ENCODE measurements around the gene ZNF423. TPM values are rescaled to one million over a fixed set of nuclear protein-coding genes. Genes with fewer than 3 reads are reported as not detected.

Gene ZNF423
- total and polyA plus RNA-seq, 2 experiments from 2014 or later: 14.9 to 41.8 TPM

DNA sequence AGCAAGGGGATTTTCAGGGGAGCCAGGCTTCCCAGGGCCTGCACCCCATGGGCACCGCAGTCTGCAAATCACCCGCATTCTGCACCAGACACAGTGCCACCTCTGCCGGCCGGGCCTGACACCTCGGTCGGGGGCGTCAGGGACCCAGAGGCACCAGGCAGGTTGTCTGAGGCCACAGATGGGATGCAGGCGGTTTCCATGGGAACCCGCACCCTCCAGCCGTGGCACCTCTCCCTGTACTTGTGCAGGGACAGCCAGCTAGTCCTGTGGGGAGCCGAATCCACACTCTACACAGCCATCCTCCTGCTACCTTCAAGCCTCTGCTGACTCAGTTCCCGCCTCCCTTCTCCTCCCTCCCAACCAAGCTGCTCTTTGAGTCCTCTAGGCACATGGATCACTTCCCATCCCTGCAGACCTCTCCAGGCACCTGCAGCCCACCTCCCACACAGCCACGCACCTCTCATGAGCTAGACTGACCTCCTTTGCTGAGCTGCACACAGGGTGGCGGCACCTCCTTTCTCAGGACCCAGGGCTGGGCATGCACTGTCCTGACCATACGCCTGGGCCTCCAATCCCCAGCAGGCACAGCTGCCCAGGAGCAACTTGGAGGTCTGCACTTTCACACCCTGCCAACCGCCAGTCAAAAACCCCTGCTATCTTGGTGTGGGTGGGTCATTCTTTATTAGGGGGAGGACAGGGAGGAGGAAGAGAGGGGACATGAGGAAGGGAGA is 362.9 kb downstream of the ZNF423 start (continued):
- TF ChIP-seq, protein P1, sequence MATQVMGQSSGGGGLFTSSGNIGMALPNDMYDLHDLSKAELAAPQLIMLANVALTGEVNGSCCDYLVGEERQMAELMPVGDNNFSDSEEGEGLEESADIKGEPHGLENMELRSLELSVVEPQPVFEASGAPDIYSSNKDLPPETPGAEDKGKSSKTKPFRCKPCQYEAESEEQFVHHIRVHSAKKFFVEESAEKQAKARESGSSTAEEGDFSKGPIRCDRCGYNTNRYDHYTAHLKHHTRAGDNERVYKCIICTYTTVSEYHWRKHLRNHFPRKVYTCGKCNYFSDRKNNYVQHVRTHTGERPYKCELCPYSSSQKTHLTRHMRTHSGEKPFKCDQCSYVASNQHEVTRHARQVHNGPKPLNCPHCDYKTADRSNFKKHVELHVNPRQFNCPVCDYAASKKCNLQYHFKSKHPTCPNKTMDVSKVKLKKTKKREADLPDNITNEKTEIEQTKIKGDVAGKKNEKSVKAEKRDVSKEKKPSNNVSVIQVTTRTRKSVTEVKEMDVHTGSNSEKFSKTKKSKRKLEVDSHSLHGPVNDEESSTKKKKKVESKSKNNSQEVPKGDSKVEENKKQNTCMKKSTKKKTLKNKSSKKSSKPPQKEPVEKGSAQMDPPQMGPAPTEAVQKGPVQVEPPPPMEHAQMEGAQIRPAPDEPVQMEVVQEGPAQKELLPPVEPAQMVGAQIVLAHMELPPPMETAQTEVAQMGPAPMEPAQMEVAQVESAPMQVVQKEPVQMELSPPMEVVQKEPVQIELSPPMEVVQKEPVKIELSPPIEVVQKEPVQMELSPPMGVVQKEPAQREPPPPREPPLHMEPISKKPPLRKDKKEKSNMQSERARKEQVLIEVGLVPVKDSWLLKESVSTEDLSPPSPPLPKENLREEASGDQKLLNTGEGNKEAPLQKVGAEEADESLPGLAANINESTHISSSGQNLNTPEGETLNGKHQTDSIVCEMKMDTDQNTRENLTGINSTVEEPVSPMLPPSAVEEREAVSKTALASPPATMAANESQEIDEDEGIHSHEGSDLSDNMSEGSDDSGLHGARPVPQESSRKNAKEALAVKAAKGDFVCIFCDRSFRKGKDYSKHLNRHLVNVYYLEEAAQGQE (IDR thresholded peaks at IDR 0.05; ENCODE audit: unreplicated experiment): no peak
- TF ChIP-seq NANOG (IDR thresholded peaks at IDR 0.05; ENCODE audit: borderline replicate concordance) (no peak), ZNF114 (CRISPR knock-in tag; IDR thresholded peaks at IDR 0.05) (no peak), POLR2AphosphoS5 (IDR thresholded peaks at IDR 0.05; ENCODE audit: low read depth) (no peak), CREB1 (CRISPR knock-in tag; IDR thresholded peaks at IDR 0.05; ENCODE audit: low read depth) (no peak), ZNF331 (CRISPR knock-in tag; IDR thresholded peaks at IDR 0.05; ENCODE audit: low read depth) (no peak), EZH2phosphoT487 (IDR thresholded peaks at IDR 0.05; ENCODE audit: unreplicated experiment) (no peak), EZH2 (IDR thresholded peaks at IDR 0.05; ENCODE audit: low read depth, unreplicated experiment) (no peak)
- TF ChIP-seq, protein P2, sequence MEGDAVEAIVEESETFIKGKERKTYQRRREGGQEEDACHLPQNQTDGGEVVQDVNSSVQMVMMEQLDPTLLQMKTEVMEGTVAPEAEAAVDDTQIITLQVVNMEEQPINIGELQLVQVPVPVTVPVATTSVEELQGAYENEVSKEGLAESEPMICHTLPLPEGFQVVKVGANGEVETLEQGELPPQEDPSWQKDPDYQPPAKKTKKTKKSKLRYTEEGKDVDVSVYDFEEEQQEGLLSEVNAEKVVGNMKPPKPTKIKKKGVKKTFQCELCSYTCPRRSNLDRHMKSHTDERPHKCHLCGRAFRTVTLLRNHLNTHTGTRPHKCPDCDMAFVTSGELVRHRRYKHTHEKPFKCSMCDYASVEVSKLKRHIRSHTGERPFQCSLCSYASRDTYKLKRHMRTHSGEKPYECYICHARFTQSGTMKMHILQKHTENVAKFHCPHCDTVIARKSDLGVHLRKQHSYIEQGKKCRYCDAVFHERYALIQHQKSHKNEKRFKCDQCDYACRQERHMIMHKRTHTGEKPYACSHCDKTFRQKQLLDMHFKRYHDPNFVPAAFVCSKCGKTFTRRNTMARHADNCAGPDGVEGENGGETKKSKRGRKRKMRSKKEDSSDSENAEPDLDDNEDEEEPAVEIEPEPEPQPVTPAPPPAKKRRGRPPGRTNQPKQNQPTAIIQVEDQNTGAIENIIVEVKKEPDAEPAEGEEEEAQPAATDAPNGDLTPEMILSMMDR (conservative IDR thresholded peaks at IDR 0.05; ENCODE audit: low read depth in 2 of 2): no peak

DNA sequence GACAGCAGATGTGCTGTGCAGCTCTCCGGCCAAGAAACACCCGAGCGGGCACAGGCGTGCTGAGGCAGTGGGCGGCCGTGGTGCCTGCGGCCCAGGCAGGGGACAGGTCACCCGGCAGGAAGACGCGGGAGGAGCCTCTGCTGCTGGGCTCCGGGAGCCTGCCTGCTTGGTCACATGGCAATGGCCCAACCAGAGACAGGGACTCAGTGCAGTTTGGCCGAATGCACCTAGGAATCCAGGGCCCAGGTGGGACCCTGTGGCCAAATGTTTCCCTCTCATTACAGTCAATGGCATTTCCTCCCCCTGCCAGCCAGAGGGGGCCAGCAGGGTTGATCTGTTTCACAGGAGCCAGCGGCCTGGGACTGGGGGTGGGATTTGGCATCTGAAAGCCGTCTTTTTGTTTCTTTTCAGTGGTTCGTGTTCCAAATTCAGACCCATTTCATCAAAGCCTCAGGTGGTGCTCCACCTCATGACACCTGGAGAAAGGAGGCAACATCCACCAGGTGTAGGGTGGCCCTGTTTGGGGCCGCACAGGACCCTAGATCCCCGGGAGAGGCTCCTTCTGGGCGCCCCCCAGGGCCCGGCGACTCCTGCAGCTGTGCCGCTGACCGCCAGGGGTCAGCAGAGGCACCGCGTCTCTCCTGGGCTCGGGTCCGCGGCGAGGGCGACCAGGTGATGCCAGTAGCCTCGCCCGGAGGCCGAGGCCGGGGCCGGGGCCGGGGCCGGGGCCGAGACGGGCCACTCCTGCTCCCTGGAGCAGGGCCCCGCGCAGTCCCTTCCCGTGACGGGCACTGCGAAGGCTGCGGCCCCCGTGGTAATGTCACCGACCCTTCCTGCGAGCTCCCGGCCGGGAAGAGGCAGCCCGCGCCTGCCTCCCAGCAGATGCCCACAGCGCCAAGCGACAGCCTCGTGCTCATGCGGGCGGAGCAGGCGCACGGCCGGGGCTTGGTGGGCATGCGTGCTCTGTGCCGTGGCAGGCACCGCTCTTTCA is 363.8 kb downstream of the ZNF423 start:
- H3K27me3 ChIP-seq (ENCODE audit: insufficient read depth): no peaks in the 10 kb centered on the region
- peak overlapping the region; percentile 44; the same call in 2 of the 3 replicates for H3K4me3 Mint-ChIP-seq
- H3K36me3 ChIP-seq (ENCODE audit: insufficient read depth): no peaks in the 10 kb centered on the region
- DNase-seq (ENCODE audit: low spot score) (peak; percentile 84), ATAC-seq (peak; percentile 87)
- H4K20me1 ChIP-seq (replicated peaks; ENCODE audit: insufficient read depth): no peaks in the 10 kb centered on the region
- no peaks in the 10 kb centered on the region for H3K9me2 ChIP-seq (ENCODE audit: insufficient read depth)
- H3K4me1 Mint-ChIP-seq: peaks cover 13% of the 10 kb centered on the region
- no peaks in the 10 kb centered on the region; the same call in 2 of the 3 replicates for H3K36me3 Mint-ChIP-seq (ENCODE audit: low read depth)
- H3K27me3 Mint-ChIP-seq (ENCODE audit: insufficient read depth, low read depth, poor library complexity): peaks cover 21% of the 10 kb centered on the region
- H3K27ac ChIP-seq (ENCODE audit: low read depth): peak overlapping the region; percentile 74
- no peaks in the 10 kb centered on the region for H3F3A ChIP-seq (replicated peaks; ENCODE audit: low read depth)
- peak overlapping the region; percentile 99 for H2AFZ ChIP-seq
- H3K27ac Mint-ChIP-seq: peak overlapping the region; percentile 85
- peak overlapping the region; percentile 44 for H3K4me3 ChIP-seq
- H3K4me2 ChIP-seq: peak overlapping the region; percentile 73
- no peaks in the 10 kb centered on the region for H3K9me3 Mint-ChIP-seq
- H3K79me2 ChIP-seq (replicated peaks; ENCODE audit: insufficient read depth): no peaks in the 10 kb centered on the region
- peaks cover 13% of the 10 kb centered on the region for H3K4me1 ChIP-seq (ENCODE audit: insufficient read depth)
- TF ChIP-seq EZH2 (IDR thresholded peaks at IDR 0.05; ENCODE audit: low read depth, unreplicated experiment) (no peak), EZH2phosphoT487 (IDR thresholded peaks at IDR 0.05; ENCODE audit: unreplicated experiment) (no peak)
- TF ChIP-seq, protein P2 (conservative IDR thresholded peaks at IDR 0.05; ENCODE audit: low read depth in 2 of 2): peak; percentile 83 to 84
